H1 (cell line): Measurements from ENCODE around the gene ZFYVE27. TPM values are rescaled to one million over a fixed set of nuclear protein-coding genes. Genes with fewer than 3 reads are reported as not detected.

Experiments used
- CTCF ChIA-PET: fragments of 300-600 bp; sonication (Branson Sonifier 250); formaldehyde crosslinking; loops from one replicate; lab custom pipeline; 2021; ENCODE audit not compliant: partially characterized antibody; lab: Charles Lee
- POLR2A ChIA-PET: fragments of 300-600 bp; sonication (Branson Sonifier 250); formaldehyde crosslinking; loops from one replicate; lab custom pipeline; 2021; ENCODE audit warnings: inconsistent platforms; ENCODE audit not compliant: partially characterized antibody; lab: Charles Lee
- DNase-seq, 2 experiments: peaks; one replicate each; pipeline versions ENCODE4 v3.0.0 to v3.0.0-alpha.2; 2010 to 2022; ENCODE audit warnings: low spot score in 2 of 2, low read depth in 1 of 2, mixed read lengths in 1 of 2
- FAIRE-seq: peaks from 2 replicates; lab custom pipeline; 2011; peaks lifted over from hg19 to GRCh38; lab: Jason Lieb, UNC
- H2AFZ ChIP-seq: 2 replicates; pipeline ENCODE4 v1.8.1; 2012; ENCODE audit warnings: low read length, inconsistent platforms
- H2AK5ac ChIP-seq: 2 replicates; pipeline ENCODE4 v1.6.1; 2013; ENCODE audit warnings: low read depth, low read length
- H2BK120ac ChIP-seq: replicated peaks from 2 replicates; pipeline ENCODE3; 2013; ENCODE audit warnings: low read depth, low read length, inconsistent platforms
- H2BK12ac ChIP-seq: 2 replicates; pipeline ENCODE4 v1.6.1; 2013; ENCODE audit warnings: low read depth, low read length
- H2BK15ac ChIP-seq: 2 replicates; pipeline ENCODE4 v1.6.1; 2013; ENCODE audit warnings: low read length
- H2BK20ac ChIP-seq: 2 replicates; pipeline ENCODE4 v1.6.1; 2013; ENCODE audit warnings: low read length
- H2BK5ac ChIP-seq: 2 replicates; pipeline ENCODE4 v1.6.1; 2013; ENCODE audit warnings: low read depth, low read length
- H3K14ac ChIP-seq: 2 replicates; pipeline ENCODE4 v1.6.1; 2013; ENCODE audit warnings: inconsistent platforms; ENCODE audit not compliant: insufficient read length
- H3K18ac ChIP-seq: 2 replicates; pipeline ENCODE4 v1.6.1; 2013; ENCODE audit warnings: low read length; ENCODE audit errors: extremely low read depth
- H3K23ac ChIP-seq: 2 replicates; pipeline ENCODE4 v1.6.1; 2013; ENCODE audit warnings: inconsistent platforms; ENCODE audit not compliant: insufficient read length
- H3K23me2 ChIP-seq: 2 replicates; pipeline ENCODE4 v1.6.1; 2013; ENCODE audit warnings: low read depth, low read length
- H3K27ac ChIP-seq: 2 replicates; pipeline ENCODE4 v1.6.1; 2011; ENCODE audit warnings: low read depth, low read length, inconsistent platforms
- H3K27me3 ChIP-seq, 4 experiments: replicated peaks in 1 of 4; 1 replicate in 1 of 4; 2 replicates in 3 of 4; pipeline versions ENCODE4 v1.6.1 to v1.8.1; 2011 to 2013; ENCODE audit warnings: low read length in 3 of 4, mild to moderate bottlenecking in 3 of 4, inconsistent platforms in 2 of 4, mixed read lengths in 2 of 4, moderate library complexity in 1 of 4; ENCODE audit not compliant: control insufficient read depth in 3 of 4, insufficient read depth in 3 of 4; ENCODE audit errors: extremely low read depth in 1 of 4
- H3K36me3 ChIP-seq, 4 experiments: 2 replicates each; pipeline versions ENCODE4 v1.6.1 to v1.8.1; 2011 to 2013; ENCODE audit warnings: mild to moderate bottlenecking in 4 of 4, low read length in 3 of 4, moderate library complexity in 2 of 4, control low read depth in 1 of 4, inconsistent platforms in 1 of 4; ENCODE audit not compliant: insufficient read depth in 4 of 4, control insufficient read depth in 2 of 4
- H3K4ac ChIP-seq: replicated peaks from 2 replicates; pipeline ENCODE3; 2013; ENCODE audit warnings: low read length, low read depth, mixed read lengths, inconsistent platforms; ENCODE audit not compliant: insufficient read length
- H3K4me1 ChIP-seq, 4 experiments: replicated peaks in 1 of 4; 1 replicate in 1 of 4; 2 replicates in 3 of 4; pipeline versions ENCODE4 v1.6.1 to v1.8.1; 2011 to 2013; ENCODE audit warnings: low read length in 3 of 4, inconsistent platforms in 2 of 4, mixed read lengths in 1 of 4; ENCODE audit not compliant: insufficient read depth in 4 of 4, control insufficient read depth in 3 of 4
- H3K4me2 ChIP-seq, 2 experiments: 2 replicates each; pipeline versions ENCODE4 v1.6.1 to v1.8.1; 2011 to 2013; ENCODE audit warnings: low read depth in 2 of 2, low read length in 2 of 2, control low read depth in 1 of 2, inconsistent platforms in 1 of 2, mild to moderate bottlenecking in 1 of 2; ENCODE audit not compliant: insufficient read depth in 1 of 2
- H3K4me3 ChIP-seq, 4 experiments: fragments of 200-600, 300-600 bp in 1 of 4; sonication (generic), shearing (Covaris generic), sonication (Bioruptor Twin) in 1 of 4; 2 replicates each; pipeline versions ENCODE4 v1.5.1 to v1.8.1; 2011 to 2016; ENCODE audit warnings: low read length in 4 of 4, low read depth in 3 of 4, control low read depth in 2 of 4, inconsistent platforms in 2 of 4, mild to moderate bottlenecking in 2 of 4, mixed read lengths in 1 of 4, moderate library complexity in 1 of 4; ENCODE audit not compliant: insufficient read depth in 2 of 4; ENCODE audit errors: extremely low read depth in 1 of 4
- H3K56ac ChIP-seq: replicated peaks from 2 replicates; pipeline ENCODE3; 2013; ENCODE audit warnings: low read depth, mild to moderate bottlenecking, mixed read lengths, low read length, inconsistent platforms; ENCODE audit not compliant: insufficient read length
- H3K79me1 ChIP-seq: 2 replicates; pipeline ENCODE4 v1.6.1; 2013; ENCODE audit warnings: low read depth, low read length, control low read depth
- H3K79me2 ChIP-seq, 2 experiments: 2 replicates each; pipeline versions ENCODE4 v1.6.1 to v1.8.1; 2012 to 2013; ENCODE audit warnings: low read length in 2 of 2, mild to moderate bottlenecking in 2 of 2, inconsistent platforms in 1 of 2; ENCODE audit not compliant: insufficient read depth in 2 of 2, control insufficient read depth in 1 of 2
- H3K9ac ChIP-seq, 4 experiments: replicated peaks in 1 of 4; 1 replicate in 1 of 4; 2 replicates in 3 of 4; pipeline versions ENCODE4 v1.6.1 to v1.8.1; 2011 to 2013; ENCODE audit warnings: low read depth in 3 of 4, low read length in 3 of 4, control low read depth in 2 of 4, mild to moderate bottlenecking in 2 of 4, moderate library complexity in 2 of 4, inconsistent platforms in 1 of 4; ENCODE audit errors: extremely low read depth in 1 of 4
- H3K9me3 ChIP-seq, 2 experiments: 2 replicates each; pipeline versions ENCODE4 v1.6.1 to v1.8.1; 2012 to 2013; ENCODE audit warnings: mild to moderate bottlenecking in 2 of 2, moderate library complexity in 2 of 2, control low read depth in 1 of 2, inconsistent platforms in 1 of 2, low read depth in 1 of 2, low read length in 1 of 2, mixed read lengths in 1 of 2; ENCODE audit not compliant: insufficient read depth in 2 of 2
- H4K20me1 ChIP-seq, 2 experiments: replicated peaks in 1 of 2; 2 replicates each; pipeline versions ENCODE3 to v1.8.1; 2011 to 2013; ENCODE audit warnings: inconsistent platforms in 2 of 2, low read length in 2 of 2, mild to moderate bottlenecking in 1 of 2; ENCODE audit not compliant: insufficient read depth in 2 of 2, control insufficient read depth in 1 of 2
- H4K5ac ChIP-seq: 2 replicates; pipeline ENCODE4 v1.6.1; 2013; ENCODE audit warnings: low read length, low read depth, mixed read lengths, inconsistent platforms; ENCODE audit not compliant: insufficient read length
- H4K8ac ChIP-seq: 2 replicates; pipeline ENCODE4 v1.8.0; 2013; ENCODE audit warnings: mild to moderate bottlenecking, moderate library complexity, low read length, inconsistent platforms; ENCODE audit not compliant: insufficient read depth; ENCODE audit errors: extremely low read depth
- H4K91ac ChIP-seq: replicated peaks from 2 replicates; pipeline ENCODE3; 2013; ENCODE audit warnings: low read length, mixed read lengths, inconsistent platforms; ENCODE audit not compliant: insufficient read length
- EP300 ChIP-seq, 2 experiments: IDR thresholded peaks; 1 replicate in 1 of 2; 2 replicates in 1 of 2; pipeline ENCODE4 v1.6.1; 2011 to 2012; ENCODE audit warnings: low read depth in 2 of 2, low read length in 2 of 2, mild to moderate bottlenecking in 2 of 2, borderline replicate concordance in 1 of 2, inconsistent platforms in 1 of 2, moderate library complexity in 1 of 2
- MAFK ChIP-seq: IDR thresholded peaks from 2 replicates; pipeline ENCODE4 v1.6.1; 2012; ENCODE audit warnings: low read depth, mild to moderate bottlenecking, improper control_type of control experiment, low read length
- WGBS, 2 experiments: shearing (Covaris generic) in 1 of 2; methylation state at CpG; one replicate each; pipeline versions ENCODE4 v1.1.6 to v1.1.7; 2013 to 2015; ENCODE audit warnings: low lambda C conversion rate in 2 of 2, mixed read lengths in 2 of 2, inconsistent platforms in 1 of 2, low coverage in 1 of 2, missing lambda C conversion rate in 1 of 2; ENCODE audit not compliant: insufficient replicate concordance in 2 of 2, insufficient coverage in 1 of 2, insufficient read length in 1 of 2; ENCODE audit errors: extremely low coverage in 1 of 2, missing lambda C conversion rate in 1 of 2; 5-methylcytosine and 5-hydroxymethylcytosine counted together
- polyA plus RNA-seq, 7 experiments: library from polyadenylated mRNA; depleted of rRNA in 3 of 7; stranded (reverse) in 5 of 7; unstranded in 2 of 7; fragments of >200 nt in 5 of 7; fragments of 200-250 nt in 2 of 7; gene quantifications; 1 replicate in 5 of 7; 2 replicates in 1 of 7; 4 replicates in 1 of 7; pipeline versions ENCODE4 v1.2.1 to v1.2.3, GENCODE V29; 2011 to 2013; ENCODE audit warnings: missing spikeins in 2 of 7, mixed read lengths in 2 of 7
- total RNA-seq: library from RNA; stranded (reverse); fragmentation: NEBNext Ultra II Directional; extraction: Animal tissue kit (Norgen Biotek cat#: 25700); gene quantifications from 2 replicates; pipeline ENCODE4 v1.2.1, GENCODE V29; 2021
- TF ChIP-seq, protein P1 (sequence below): IDR thresholded peaks from 2 replicates; pipeline ENCODE4 v1.6.1; 2011; ENCODE audit warnings: low read length, improper control_type of control experiment

The ZFYVE27 gene
- total and polyA plus RNA-seq, 2 of the 8 experiments (the other 6 are each of a cell fraction or from before 2014, with no cell fraction given): 16.6 to 19.8 TPM

DNA sequence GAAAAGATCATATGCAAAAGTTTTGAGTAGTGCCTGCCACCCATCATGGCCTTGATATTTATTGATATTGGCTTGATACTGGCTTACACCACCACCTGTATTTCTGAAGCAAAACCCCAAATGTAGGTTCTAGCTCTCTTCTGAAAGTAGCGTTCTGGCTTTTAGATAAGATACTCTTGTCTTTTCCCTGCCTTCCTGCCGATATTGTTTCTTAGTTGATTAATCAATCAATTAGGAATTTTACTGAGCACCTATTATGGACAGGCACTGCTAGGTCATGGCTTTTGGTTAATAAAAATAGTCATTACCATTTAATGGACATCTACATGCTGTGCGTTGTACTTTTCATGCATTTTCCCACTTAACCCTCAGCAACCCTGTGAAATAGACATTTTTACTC is 27.0 kb downstream of the ZFYVE27 start:
- peaks cover 0 to 6% (median 0%) of the 10 kb centered on the region in 4 experiments; a peak in 3 of 8 replicates for H3K36me3 ChIP-seq
- FAIRE-seq (no peak), DNase-seq (no peak)
- H2BK120ac ChIP-seq: no peak overlapping the region
- H3K9me3 ChIP-seq: no peaks in the 10 kb centered on the region
- peaks cover 0 to 4% (median under 1%) of the 10 kb centered on the region in 4 experiments; a peak in 3 of 7 replicates for H3K27me3 ChIP-seq
- no peak overlapping the region for H2BK5ac ChIP-seq
- no peak overlapping the region for H3K27ac ChIP-seq
- no peak overlapping the region for H3K23ac ChIP-seq
- TF ChIP-seq MAFK (no peak), EP300 (IDR thresholded peaks at IDR 0.05; ENCODE audit: borderline replicate concordance in 1 of 2, low read depth in 2 of 2, low read length in 2 of 2) (no peak)
- TF ChIP-seq, protein P1, sequence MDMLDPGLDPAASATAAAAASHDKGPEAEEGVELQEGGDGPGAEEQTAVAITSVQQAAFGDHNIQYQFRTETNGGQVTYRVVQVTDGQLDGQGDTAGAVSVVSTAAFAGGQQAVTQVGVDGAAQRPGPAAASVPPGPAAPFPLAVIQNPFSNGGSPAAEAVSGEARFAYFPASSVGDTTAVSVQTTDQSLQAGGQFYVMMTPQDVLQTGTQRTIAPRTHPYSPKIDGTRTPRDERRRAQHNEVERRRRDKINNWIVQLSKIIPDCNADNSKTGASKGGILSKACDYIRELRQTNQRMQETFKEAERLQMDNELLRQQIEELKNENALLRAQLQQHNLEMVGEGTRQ: no peak
- no peak overlapping the region for H3K4ac ChIP-seq
- no peak overlapping the region for H3K4me3 ChIP-seq
- H2BK20ac ChIP-seq: no peak overlapping the region
- H3K4me2 ChIP-seq: no peak overlapping the region
- H4K20me1 ChIP-seq: peaks cover 0 to 1% of the 10 kb centered on the region in 2 experiments
- H2BK12ac ChIP-seq: no peak overlapping the region
- H3K23me2 ChIP-seq: no peaks in the 10 kb centered on the region
- no peak overlapping the region for H3K14ac ChIP-seq
- H4K8ac ChIP-seq: no peak overlapping the region
- WGBS, 2 experiments: 91% methylated on average over 3 of the region's 3 CpGs; no CpG with 5 or more reads in 1 of the 2 experiments
- H3K79me1 ChIP-seq: no peaks in the 10 kb centered on the region
- no peak overlapping the region for H4K5ac ChIP-seq
- H2BK15ac ChIP-seq: no peak overlapping the region
- no peak overlapping the region for H2AFZ ChIP-seq
- no peak overlapping the region for H3K56ac ChIP-seq
- no peaks in the 10 kb centered on the region for H3K79me2 ChIP-seq
- H3K4me1 ChIP-seq: peaks cover 0 to 14% (median 7%) of the 10 kb centered on the region in 4 experiments; a peak in 6 of 7 replicates
- POLR2A ChIA-PET: interaction anchor here (0.9 to 4.9 kb wide), 5 partner anchors 7 to 110 kb away, joined by 3 to 30 read pairs (median 6); partner anchors contain the start of genes SFRP5 and ZFYVE27
- no peak overlapping the region for H2AK5ac ChIP-seq
- CTCF ChIA-PET: interaction anchor here (0.9 to 8.5 kb wide), 9 partner anchors 8 to 107 kb away, joined by 3 to 77 read pairs (median 4); partner anchors contain the start of gene SFRP5
- H3K9ac ChIP-seq: no peak overlapping the region
- no peak overlapping the region for H3K18ac ChIP-seq
- H4K91ac ChIP-seq: no peak overlapping the region
